CD14-positive monocyte (primary cell): ENCODE data around the gene ARHGAP10. TPM values are rescaled to one million over a fixed set of nuclear protein-coding genes. Genes with fewer than 3 reads are reported as not detected.

Experiments
- DNase-seq, 3 donors: peaks; one replicate each; pipeline ENCODE4 v3.0.0-alpha.2; 2011 to 2022
- H2AFZ ChIP-seq: 2 replicates; pipeline ENCODE4 v1.6.0; 2012; ENCODE audit warnings: mild to moderate bottlenecking, low read depth, low read length, inconsistent platforms; ENCODE audit not compliant: insufficient read depth, poor library complexity, severe bottlenecking
- H3K27ac ChIP-seq, 2 donors: 1 replicate in 1 of 2; 2 replicates in 1 of 2; pipeline ENCODE4 v1.5.1; 2012 to 2013; ENCODE audit warnings: low read length in 2 of 2, control low read depth in 1 of 2, inconsistent platforms in 1 of 2, low read depth in 1 of 2, mild to moderate bottlenecking in 1 of 2
- H3K27me3 ChIP-seq, 2 donors: one replicate each; pipeline versions ENCODE4 v1.6.0 to v1.6.1; 2011 to 2013; ENCODE audit warnings: low read length in 2 of 2; ENCODE audit not compliant: control insufficient read depth in 2 of 2, insufficient read depth in 2 of 2
- H3K36me3 ChIP-seq, 2 donors: replicated peaks in 1 of 2; 1 replicate in 1 of 2; 2 replicates in 1 of 2; pipeline versions ENCODE4 v1.5.1 to v1.6.1; 2012 to 2013; ENCODE audit warnings: low read length in 2 of 2, control low read depth in 1 of 2, inconsistent platforms in 1 of 2, mild to moderate bottlenecking in 1 of 2; ENCODE audit not compliant: insufficient read depth in 2 of 2, control insufficient read depth in 1 of 2
- H3K4me1 ChIP-seq, 2 donors: 1 replicate in 1 of 2; 2 replicates in 1 of 2; pipeline versions ENCODE4 v1.5.1 to v1.6.1; 2012 to 2013; ENCODE audit warnings: low read length in 2 of 2, control low read depth in 1 of 2, inconsistent platforms in 1 of 2, mild to moderate bottlenecking in 1 of 2, moderate library complexity in 1 of 2; ENCODE audit not compliant: insufficient read depth in 2 of 2, control insufficient read depth in 1 of 2
- H3K4me2 ChIP-seq: replicated peaks from 2 replicates; pipeline ENCODE3; 2012; ENCODE audit warnings: low read length, moderate library complexity, mild to moderate bottlenecking; ENCODE audit not compliant: poor library complexity, severe bottlenecking; ENCODE audit errors: extremely low read depth
- H3K4me3 ChIP-seq, 3 experiments: fragments of 200-600 bp in 1 of 3; sonication (generic) in 1 of 3; replicated peaks in 1 of 3; 1 replicate in 2 of 3; 2 replicates in 1 of 3; pipeline ENCODE4 v1.5.1; 2011 to 2013; ENCODE audit warnings: low read length in 3 of 3, mild to moderate bottlenecking in 3 of 3, control low read depth in 2 of 3, low read depth in 2 of 3, inconsistent platforms in 1 of 3, moderate library complexity in 1 of 3
- H3K79me2 ChIP-seq: 2 replicates; pipeline ENCODE4 v1.6.0; 2012; ENCODE audit warnings: mild to moderate bottlenecking, control low read depth, inconsistent platforms, low read length, moderate library complexity; ENCODE audit not compliant: insufficient read depth
- H3K9ac ChIP-seq: 2 replicates; pipeline ENCODE4 v1.6.0; 2017; ENCODE audit warnings: low read length, mild to moderate bottlenecking; ENCODE audit not compliant: insufficient read depth, poor library complexity, severe bottlenecking
- H3K9me3 ChIP-seq, 2 donors: replicated peaks in 1 of 2; 1 replicate in 1 of 2; 2 replicates in 1 of 2; pipeline versions ENCODE4 v1.5.1 to v1.6.1; 2012 to 2013; ENCODE audit warnings: low read length in 2 of 2, control low read depth in 1 of 2; ENCODE audit not compliant: control insufficient read depth in 1 of 2, insufficient read depth in 1 of 2
- H4K20me1 ChIP-seq: 2 replicates; pipeline ENCODE4 v1.6.0; 2012; ENCODE audit warnings: mild to moderate bottlenecking, low read length, control low read depth, moderate library complexity; ENCODE audit not compliant: insufficient read depth
- H3K27ac Mint-ChIP-seq, 7 donors: one replicate each; pipeline ENCODE4 v1.8.0; 2020; ENCODE audit warnings: mild to moderate bottlenecking in 7 of 7, mixed read lengths in 7 of 7, moderate library complexity in 6 of 7, inconsistent platforms in 2 of 7
- H3K27me3 Mint-ChIP-seq, 3 donors: one replicate each; pipeline ENCODE4 v1.8.0; 2021 to 2022; ENCODE audit warnings: low read depth in 3 of 3, mild to moderate bottlenecking in 3 of 3, mixed read lengths in 3 of 3, moderate library complexity in 3 of 3, inconsistent platforms in 1 of 3
- H3K36me3 Mint-ChIP-seq, 2 donors: one replicate each; pipeline ENCODE4 v1.8.0; 2020; ENCODE audit warnings: mixed read lengths in 2 of 2, inconsistent platforms in 1 of 2, mild to moderate bottlenecking in 1 of 2
- H3K4me1 Mint-ChIP-seq: one replicate; pipeline ENCODE4 v1.8.0; 2020; ENCODE audit warnings: mild to moderate bottlenecking, mixed read lengths
- H3K4me3 Mint-ChIP-seq, 2 donors: one replicate each; pipeline ENCODE4 v1.8.0; 2020; ENCODE audit warnings: mild to moderate bottlenecking in 2 of 2, mixed read lengths in 2 of 2, moderate library complexity in 1 of 2
- H3K9me3 Mint-ChIP-seq, 7 donors: one replicate each; pipeline ENCODE4 v1.8.0; 2020 to 2022; ENCODE audit warnings: mixed read lengths in 7 of 7, mild to moderate bottlenecking in 6 of 7, moderate library complexity in 6 of 7, inconsistent platforms in 2 of 7
- CTCF ChIP-seq: fragments of 200-600 bp; IDR thresholded peaks from one replicate; pipeline ENCODE4 v1.8.0; 2022; ENCODE audit warnings: antibody characterized with exemption, mild to moderate bottlenecking
- WGBS: methylation state at CpG from one replicate; pipeline ENCODE4 v1.1.5; 2013; ENCODE audit warnings: missing lambda C conversion rate; ENCODE audit not compliant: insufficient coverage; 5-methylcytosine and 5-hydroxymethylcytosine counted together
- intact Hi-C, 2 donors: fragments of 100-400 bp; cut with micrococcal nuclease; formaldehyde crosslinking; loops; one replicate each; pipeline versions ENCODE4 v1.15.0 to v1.15.1; 2023
- polyA plus RNA-seq, 3 donors: library from polyadenylated mRNA; depleted of rRNA in 1 of 3; unstranded in 2 of 3; stranded (reverse) in 1 of 3; fragments of 300-500 nt in 2 of 3; fragments of >200 nt in 1 of 3; fragmentation: Illumina TruSeq in 2 of 3; gene quantifications; 1 replicate in 2 of 3; 2 replicates in 1 of 3; pipeline ENCODE4 v1.2.3, GENCODE V29; 2012 to 2021

ARHGAP10 gene
- polyA plus RNA-seq, 3 donors = 1.7 to 4.3 (median 3.0) TPM

GRCh38 chr4:148044912-148045352 is 313.0 kb downstream of the ARHGAP10 start:
- no peaks in the 10 kb centered on the region for H3K27me3 ChIP-seq
- no peaks in the 10 kb centered on the region for H3K4me1 Mint-ChIP-seq
- no peak for TF ChIP-seq CTCF
- no peak overlapping the region for H3K9ac ChIP-seq
- peaks cover 0 to 1% (median 0%) of the 10 kb centered on the region in 3 donors for H3K27me3 Mint-ChIP-seq
- no peaks in the 10 kb centered on the region for H3K9me3 Mint-ChIP-seq
- no peak overlapping the region for H3K27ac ChIP-seq
- no peak for DNase-seq
- no peak overlapping the region for H3K4me3 Mint-ChIP-seq
- no peak overlapping the region for H3K4me3 ChIP-seq
- WGBS = 93% methylated on average over 2 of the region's 4 CpGs
- no peak overlapping the region for H3K4me2 ChIP-seq
- H2AFZ ChIP-seq = no peak overlapping the region
- no peaks in the 10 kb centered on the region for H3K79me2 ChIP-seq
- H4K20me1 ChIP-seq = no peaks in the 10 kb centered on the region
- H3K9me3 ChIP-seq = no peaks in the 10 kb centered on the region
- H3K36me3 ChIP-seq = peaks cover 0 to 7% of the 10 kb centered on the region in 2 donors
- H3K36me3 Mint-ChIP-seq = peaks cover 0 to 7% of the 10 kb centered on the region in 2 donors
- H3K27ac Mint-ChIP-seq = peak overlapping the region in 1 of 7 donors; percentile 6
- intact Hi-C loops = no loop called here
- H3K4me1 ChIP-seq = no peaks in the 10 kb centered on the region

GRCh38 chr4:148048598-148048997 is 316.7 kb downstream of the ARHGAP10 start:
- peaks cover 8 to 9% of the 10 kb centered on the region in 2 donors for H3K4me1 ChIP-seq
- H2AFZ ChIP-seq = no peak overlapping the region
- H3K36me3 ChIP-seq = peaks cover 0 to 7% of the 10 kb centered on the region in 2 donors
- H3K27ac Mint-ChIP-seq = no peak overlapping the region
- no CpG with 5 or more reads among the region's 4 CpGs for WGBS
- H3K9ac ChIP-seq = no peak overlapping the region
- H3K4me3 ChIP-seq = no peak overlapping the region
- intact Hi-C loops = no loop called here
- peaks cover 0 to 7% of the 10 kb centered on the region in 2 donors for H3K36me3 Mint-ChIP-seq
- H3K9me3 Mint-ChIP-seq = peaks cover 0 to 3% (median 0%) of the 10 kb centered on the region in 7 donors
- H3K27me3 ChIP-seq = no peaks in the 10 kb centered on the region
- H3K9me3 ChIP-seq = no peaks in the 10 kb centered on the region
- H3K27me3 Mint-ChIP-seq = peaks cover 0 to 1% (median 0%) of the 10 kb centered on the region in 3 donors
- no peak overlapping the region for H3K27ac ChIP-seq
- no peak overlapping the region for H3K4me3 Mint-ChIP-seq
- no peak for DNase-seq
- no peak for TF ChIP-seq CTCF
- H3K79me2 ChIP-seq = no peaks in the 10 kb centered on the region
- no peak overlapping the region for H3K4me2 ChIP-seq
- peaks cover 9% of the 10 kb centered on the region for H3K4me1 Mint-ChIP-seq
- H4K20me1 ChIP-seq = no peaks in the 10 kb centered on the region
